Keratinocyte (primary cell): ENCODE data around the gene ZNF337.

Experiments used
- EZH2 ChIP-seq: IDR thresholded peaks from one replicate; pipeline ENCODE4 v1.6.1; 2012; ENCODE audit warnings: inconsistent platforms, mild to moderate bottlenecking, low read length, moderate library complexity
- TF ChIP-seq, protein P1 (sequence below), 3 experiments: IDR thresholded peaks in 1 of 3; conservative IDR thresholded peaks in 1 of 3; optimal IDR thresholded peaks in 1 of 3; 2 replicates in 2 of 3; 3 replicates in 1 of 3; pipeline versions ENCODE3 to v1.5.1; 2011; ENCODE audit warnings: low read length in 3 of 3, mild to moderate bottlenecking in 3 of 3, moderate library complexity in 2 of 3, control low read depth in 1 of 3, inconsistent platforms in 1 of 3; ENCODE audit not compliant: insufficient read depth in 2 of 3; ENCODE audit errors: extremely low read depth in 1 of 3

DNA sequence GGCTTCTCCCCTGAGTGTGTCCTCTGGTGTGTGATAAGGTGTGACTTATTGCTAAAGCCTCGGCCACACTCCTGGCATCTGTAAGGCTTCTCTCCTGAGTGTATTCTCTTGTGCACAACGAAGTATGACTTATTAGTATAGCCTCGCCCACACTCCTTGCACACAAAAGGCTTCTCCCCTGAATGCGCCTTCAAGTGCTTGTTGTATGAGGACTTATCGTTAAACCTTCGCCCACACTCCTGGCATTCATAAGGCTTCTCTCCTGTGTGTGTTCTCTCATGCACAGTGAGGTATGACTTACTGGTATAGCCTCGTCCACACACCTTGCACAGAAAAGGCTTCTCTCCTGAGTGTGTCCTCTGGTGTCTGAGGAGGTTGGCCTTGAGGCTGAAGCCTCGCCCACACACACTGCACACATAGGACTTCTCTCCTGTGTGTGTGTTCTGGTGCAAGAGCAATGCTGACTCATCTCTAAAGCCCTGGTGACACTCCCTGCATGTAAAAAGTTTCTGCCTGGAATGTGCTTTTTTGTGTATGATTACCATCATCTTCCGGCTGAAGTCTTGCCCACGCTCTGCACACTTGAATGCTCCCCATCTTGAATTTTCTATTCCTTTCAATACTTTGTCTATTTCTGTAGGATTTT, 20.4 kb downstream of the ZNF337 start:
- TF ChIP-seq, protein P1, sequence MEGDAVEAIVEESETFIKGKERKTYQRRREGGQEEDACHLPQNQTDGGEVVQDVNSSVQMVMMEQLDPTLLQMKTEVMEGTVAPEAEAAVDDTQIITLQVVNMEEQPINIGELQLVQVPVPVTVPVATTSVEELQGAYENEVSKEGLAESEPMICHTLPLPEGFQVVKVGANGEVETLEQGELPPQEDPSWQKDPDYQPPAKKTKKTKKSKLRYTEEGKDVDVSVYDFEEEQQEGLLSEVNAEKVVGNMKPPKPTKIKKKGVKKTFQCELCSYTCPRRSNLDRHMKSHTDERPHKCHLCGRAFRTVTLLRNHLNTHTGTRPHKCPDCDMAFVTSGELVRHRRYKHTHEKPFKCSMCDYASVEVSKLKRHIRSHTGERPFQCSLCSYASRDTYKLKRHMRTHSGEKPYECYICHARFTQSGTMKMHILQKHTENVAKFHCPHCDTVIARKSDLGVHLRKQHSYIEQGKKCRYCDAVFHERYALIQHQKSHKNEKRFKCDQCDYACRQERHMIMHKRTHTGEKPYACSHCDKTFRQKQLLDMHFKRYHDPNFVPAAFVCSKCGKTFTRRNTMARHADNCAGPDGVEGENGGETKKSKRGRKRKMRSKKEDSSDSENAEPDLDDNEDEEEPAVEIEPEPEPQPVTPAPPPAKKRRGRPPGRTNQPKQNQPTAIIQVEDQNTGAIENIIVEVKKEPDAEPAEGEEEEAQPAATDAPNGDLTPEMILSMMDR (optimal IDR thresholded peaks at IDR 0.05 in 1 of 3, IDR thresholded peaks at IDR 0.05 in 1 of 3, conservative IDR thresholded peaks at IDR 0.05 in 1 of 3; ENCODE audit: extremely low read depth in 1 of 3, insufficient read depth in 2 of 3, low read length in 3 of 3): no peak
- no peak for TF ChIP-seq EZH2
